HG03565 (cell line): ENCODE data around the gene KDM4D.
"Not testable (repeated sequence)": the region's sequence is repeated elsewhere in the genome, so short reads cannot be mapped to it uniquely, and the experiment has no call there.

ENCODE experiments used
- ATAC-seq: cut with Tn5 transposase; IDR thresholded peaks from one replicate; pipeline ENCODE4 v1.9.1; 2021; ENCODE audit warnings: mild to moderate bottlenecking, moderate library complexity; ENCODE audit not compliant: unreplicated experiment

Gene KDM4D

DNA sequence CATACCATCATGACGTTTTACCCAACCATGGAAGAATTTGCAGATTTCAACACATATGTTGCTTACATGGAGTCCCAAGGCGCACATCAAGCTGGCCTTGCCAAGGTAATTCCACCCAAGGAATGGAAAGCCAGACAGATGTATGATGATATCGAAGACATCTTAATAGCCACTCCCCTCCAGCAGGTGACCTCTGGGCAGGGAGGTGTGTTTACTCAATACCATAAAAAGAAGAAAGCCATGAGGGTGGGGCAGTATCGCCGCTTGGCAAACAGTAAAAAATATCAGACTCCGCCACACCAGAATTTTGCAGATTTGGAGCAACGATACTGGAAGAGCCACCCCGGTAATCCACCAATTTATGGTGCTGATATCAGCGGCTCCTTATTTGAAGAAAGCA, 52.1 kb downstream of the KDM4D start:
- ATAC-seq = not testable (repeated sequence)

DNA sequence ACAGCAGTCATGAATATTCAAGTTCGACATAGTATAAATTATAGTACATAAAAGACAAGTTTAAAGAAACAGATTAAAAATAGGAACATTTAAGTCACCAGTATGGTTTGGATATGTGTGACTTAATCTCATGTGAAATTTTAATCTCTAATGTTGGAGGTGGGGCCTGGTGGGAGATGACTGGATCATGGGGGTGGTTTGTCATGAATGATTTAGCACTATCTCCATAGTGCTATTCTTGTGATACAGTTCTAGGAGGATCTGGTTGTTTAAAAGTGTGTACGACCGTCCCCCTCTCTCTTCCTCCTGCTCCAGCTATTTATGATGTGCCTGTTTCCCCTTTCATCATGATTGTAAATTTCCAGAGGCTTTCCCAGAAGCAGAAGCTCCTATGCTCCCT, 54.8 kb downstream of the KDM4D start:
- no peak for ATAC-seq

- ATAC-seq = no peak
These were observed 59.5 kb downstream of the KDM4D start for GRCh38 chr11:95033051-95033450.

- no peak for ATAC-seq
These were observed 61.8 kb downstream of the KDM4D start for GRCh38 chr11:95035316-95035715.

- not testable (repeated sequence) for ATAC-seq
These were observed 64.0 kb downstream of the KDM4D start for GRCh38 chr11:95037356-95038035.

- no peak for ATAC-seq
These were observed 68.7 kb downstream of the KDM4D start for GRCh38 chr11:95042239-95042638.

GRCh38 chr11:95042906-95043305, 69.4 kb downstream of the KDM4D start:
- ATAC-seq = no peak

DNA sequence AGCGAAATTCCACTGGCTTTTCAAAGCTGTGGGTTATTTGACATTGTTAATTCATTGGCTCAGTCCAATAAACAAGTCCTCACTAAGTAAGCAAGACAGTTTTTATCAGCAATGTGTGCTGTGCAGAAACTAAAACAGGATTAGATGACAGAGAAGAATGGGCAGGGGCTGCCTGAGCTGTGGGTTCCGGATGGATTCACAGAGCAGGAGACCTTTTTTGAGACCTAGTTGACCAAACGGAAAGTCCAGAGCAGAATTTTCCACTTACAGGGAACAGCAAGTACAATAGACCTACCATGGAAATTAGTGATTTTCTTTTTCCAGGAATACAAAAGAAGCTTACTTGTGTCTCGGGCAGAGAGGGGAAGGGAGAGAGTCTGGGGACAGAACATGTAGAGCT, 70.5 kb downstream of the KDM4D start:
- no peak for ATAC-seq

DNA sequence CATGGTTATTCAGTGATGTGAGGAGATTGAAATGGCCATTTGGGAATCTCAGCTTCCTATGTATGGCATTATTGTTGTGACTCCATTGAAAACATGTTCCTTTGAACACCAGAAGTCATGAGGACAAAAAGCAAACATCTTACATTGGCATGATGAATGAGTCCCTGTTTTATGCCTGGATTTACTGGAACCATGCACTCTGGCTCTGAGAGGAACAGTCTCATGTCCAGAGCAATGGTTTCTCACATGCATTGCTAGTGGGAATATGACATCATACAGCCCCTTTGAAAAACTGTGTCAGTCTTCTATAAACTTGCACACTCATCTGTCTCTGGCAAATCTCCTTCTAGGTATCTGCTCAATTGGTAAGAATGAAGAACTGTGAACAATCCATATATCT, 72.3 kb downstream of the KDM4D start:
- ATAC-seq = no peak
